Spleen (tissue), 11 donors: ENCODE measurements around the gene CCNI. TPM values are rescaled to one million over a fixed set of nuclear protein-coding genes. Genes with fewer than 3 reads are reported as not detected.

Experiments used
- DNase-seq: peaks from one replicate; pipeline ENCODE4 v3.0.0-alpha.2; 2020
- H3K27ac ChIP-seq, 8 donors: fragments of 200-600 bp; sonication (generic) in 7 of 8; 1 replicate in 4 of 8; 2 replicates in 4 of 8; pipeline versions ENCODE4 v1.5.0 to v1.8.0; 2016 to 2021; ENCODE audit warnings: inconsistent platforms in 4 of 8, mild to moderate bottlenecking in 4 of 8, moderate library complexity in 1 of 8
- H3K27me3 ChIP-seq, 7 donors: fragments of 200-600 bp; sonication (generic) in 6 of 7; replicated peaks in 1 of 7; 1 replicate in 4 of 7; 2 replicates in 3 of 7; pipeline versions ENCODE4 v1.5.0 to v1.8.0; 2016 to 2021; ENCODE audit warnings: inconsistent platforms in 3 of 7, mild to moderate bottlenecking in 1 of 7
- H3K36me3 ChIP-seq, 6 donors: fragments of 200-600 bp; sonication (generic) in 5 of 6; 1 replicate in 4 of 6; 2 replicates in 2 of 6; pipeline versions ENCODE4 v1.5.0 to v1.8.0; 2016 to 2021; ENCODE audit warnings: inconsistent platforms in 2 of 6
- H3K4me1 ChIP-seq, 6 donors: fragments of 200-600 bp; sonication (generic) in 5 of 6; 1 replicate in 3 of 6; 2 replicates in 3 of 6; pipeline versions ENCODE4 v1.5.0 to v1.8.0; 2016 to 2021; ENCODE audit warnings: inconsistent platforms in 3 of 6
- H3K4me3 ChIP-seq, 8 donors: fragments of 200-600 bp; sonication (generic) in 7 of 8; 1 replicate in 4 of 8; 2 replicates in 4 of 8; pipeline versions ENCODE4 v1.5.0 to v1.8.0; 2016 to 2021; ENCODE audit warnings: inconsistent platforms in 4 of 8, mild to moderate bottlenecking in 4 of 8, moderate library complexity in 2 of 8
- H3K9me3 ChIP-seq, 8 donors: fragments of 200-600 bp; sonication (generic) in 7 of 8; 1 replicate in 4 of 8; 2 replicates in 4 of 8; pipeline versions ENCODE4 v1.5.0 to v1.8.0; 2016 to 2021; ENCODE audit warnings: inconsistent platforms in 4 of 8
- CTCF ChIP-seq, 11 experiments: fragments of 200-600 bp in 7 of 11; fragments of 450-650 bp in 4 of 11; sonication (generic) in 4 of 11; IDR thresholded peaks in 8 of 11; conservative IDR thresholded peaks in 3 of 11; 1 replicate in 7 of 11; 2 replicates in 4 of 11; pipeline versions ENCODE4 v1.4.0 to v1.8.0; 2016 to 2021; ENCODE audit warnings: antibody characterized with exemption in 11 of 11, inconsistent platforms in 4 of 11, mild to moderate bottlenecking in 1 of 11
- POLR2A ChIP-seq, 3 donors: fragments of 450-650 bp; IDR thresholded peaks; one replicate each; pipeline ENCODE4 v1.5.1; 2017; ENCODE audit warnings: antibody characterized with exemption in 3 of 3, mild to moderate bottlenecking in 1 of 3
- POLR2AphosphoS5 ChIP-seq, 3 donors: sonication (generic); formaldehyde crosslinking; IDR thresholded peaks; one replicate each; pipeline ENCODE4 v1.5.1; 2017; ENCODE audit warnings: antibody characterized with exemption in 3 of 3
- WGBS, 5 donors: extraction: QIAGEN DNeasy Blood & Tissue Kit in 3 of 5; methylation state at CpG; one replicate each; pipeline versions ENCODE4 v1.1.5 to v1.1.7; 2013 to 2018; 5-methylcytosine and 5-hydroxymethylcytosine counted together
- intact Hi-C: fragments of 100-400 bp; cut with DNase I; formaldehyde crosslinking; loops from one replicate; pipeline ENCODE4 v1.15.0; 2023; ENCODE audit warnings: low total_unique reads
- polyA plus RNA-seq, 3 donors: library from polyadenylated mRNA; stranded (reverse); fragments of 200-250 nt; gene quantifications; one replicate each; pipeline ENCODE4 v1.2.1, GENCODE V29; 2013
- total RNA-seq, 7 donors: library from RNA; depleted of rRNA in 3 of 7; stranded (reverse); fragments of >200 nt in 3 of 7; fragmentation: NEBNext Ultra II Directional in 4 of 7; extraction: Animal tissue kit (Norgen Biotek cat#: 25700) in 4 of 7; gene quantifications; one replicate each; pipeline versions ENCODE4 v1.1.0 to v1.2.1, GENCODE V29; 2016 to 2021
- donor health status: healthy with polysubstance abuse.
- donor health status: DM: no; HTN: no; CAD: no; lungs with moderate emphysema.
- donor health status: DM: no; HTN: no; CAD: no.
- donor health status: Bipolar disorder and iron deficiency.
- donor health status: healthy.
- donor health status: DM: no; HTN: no; CAD: no.
- donor health status: DM: yes; HTN: yes; CAD: no.

CCNI gene
- total and polyA plus RNA-seq, 10 donors, result 88.8 to 312 (median 255) TPM

DNA sequence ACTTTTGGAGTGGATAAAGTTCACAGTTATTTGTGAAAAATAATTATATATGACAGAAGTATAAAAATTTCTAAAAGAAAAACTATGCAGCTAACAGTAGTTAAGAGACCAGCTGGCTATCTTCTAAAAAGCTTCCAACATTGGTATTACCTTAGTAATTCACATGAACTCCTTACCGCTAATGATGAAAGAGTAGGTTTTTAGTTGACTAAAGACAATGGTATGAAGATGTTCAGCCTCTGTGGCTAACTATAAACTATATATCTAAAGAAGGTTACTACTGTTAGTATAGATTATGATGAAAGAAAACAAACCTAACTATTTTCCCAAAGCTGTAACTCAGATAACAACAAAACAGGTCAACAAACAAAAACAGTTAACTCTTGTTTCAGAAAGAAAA, 10.4 kb downstream of the CCNI start:
- DNase-seq, result no peak
- TF ChIP-seq CTCF (IDR thresholded peaks at IDR 0.05 in 8 of 11, conservative IDR thresholded peaks at IDR 0.05 in 3 of 11), result no peak
- TF ChIP-seq POLR2A (IDR thresholded peaks at IDR 0.05), result no peak
- TF ChIP-seq POLR2AphosphoS5 (IDR thresholded peaks at IDR 0.05), result no peak
- Histone ChIP-seq H3K4me1 (peaks cover 10 to 72% (median 29%) of the 10 kb centered on the region in 6 donors), H3K36me3 (peaks cover 10 to 78% (median 53%) of the 10 kb centered on the region in 6 donors), H3K9me3 (no peaks in the 10 kb centered on the region), H3K4me3 (no peak overlapping the region), H3K27me3 (no peaks in the 10 kb centered on the region), H3K27ac (no peak overlapping the region)
- 93 to 98% (median 96%) methylated on average over 1 of the region's 1 CpG for WGBS, 5 donors
- intact Hi-C loops, result no loop called here

DNA sequence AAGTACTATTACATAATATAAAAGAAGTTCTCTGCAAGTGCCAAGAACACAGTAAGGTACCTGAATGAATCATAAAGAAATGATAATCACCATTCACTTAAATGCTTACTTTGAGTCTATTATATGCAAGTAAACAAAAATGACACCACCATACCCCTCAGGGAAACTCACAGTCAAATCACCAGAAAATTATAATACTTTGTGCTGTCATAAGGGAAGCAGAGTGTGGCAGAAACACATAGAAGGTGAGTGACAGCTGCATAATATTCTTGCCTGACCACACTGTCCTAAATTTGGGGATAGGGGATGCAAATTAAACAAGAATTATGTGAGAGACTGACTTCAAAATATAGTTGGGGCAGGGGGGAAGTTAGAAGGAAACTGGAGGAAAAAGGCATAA, 12.9 kb downstream of the CCNI start:
- no peaks in the 10 kb centered on the region for H3K9me3 ChIP-seq
- no peak overlapping the region for H3K4me3 ChIP-seq
- H3K27ac ChIP-seq, result no peak overlapping the region
- peaks cover 0 to 55% (median 9%) of the 10 kb centered on the region in 6 donors for H3K4me1 ChIP-seq
- TF ChIP-seq POLR2AphosphoS5 (IDR thresholded peaks at IDR 0.05), result no peak
- no peak for TF ChIP-seq CTCF (IDR thresholded peaks at IDR 0.05 in 8 of 11, conservative IDR thresholded peaks at IDR 0.05 in 3 of 11)
- TF ChIP-seq POLR2A (IDR thresholded peaks at IDR 0.05), result no peak
- intact Hi-C loops, result no loop called here
- no peak for DNase-seq
- H3K27me3 ChIP-seq, result no peaks in the 10 kb centered on the region
- peaks cover 13 to 100% (median 68%) of the 10 kb centered on the region in 6 donors for H3K36me3 ChIP-seq

DNA sequence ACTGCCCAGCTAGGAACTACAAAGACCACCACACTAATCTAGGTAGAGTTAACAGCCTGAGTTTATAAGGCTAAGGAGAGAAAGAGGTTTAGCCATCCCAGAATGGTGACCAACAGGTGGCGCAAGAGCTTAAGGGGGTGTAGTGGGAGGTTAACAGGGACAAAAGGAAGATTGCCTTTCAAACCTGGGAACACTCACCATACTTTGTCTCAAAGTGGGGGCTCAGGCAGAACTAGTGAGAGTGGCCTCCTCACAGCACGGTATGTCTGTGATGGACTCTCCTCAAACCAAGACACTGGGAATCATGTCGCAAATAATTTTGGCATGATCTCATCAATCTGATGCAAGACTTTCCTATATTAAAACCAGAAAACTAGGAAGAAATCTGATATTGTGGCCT, 23.4 kb downstream of the CCNI start:
- Histone ChIP-seq H3K9me3 (no peaks in the 10 kb centered on the region), H3K36me3 (peaks cover 3 to 100% (median 79%) of the 10 kb centered on the region in 6 donors), H3K27me3 (no peaks in the 10 kb centered on the region), H3K4me1 (peaks cover 0 to 3% (median 0%) of the 10 kb centered on the region in 6 donors), H3K4me3 (no peak overlapping the region), H3K27ac (no peak overlapping the region)
- intact Hi-C loops, result no loop called here
- TF ChIP-seq CTCF (IDR thresholded peaks at IDR 0.05 in 8 of 11, conservative IDR thresholded peaks at IDR 0.05 in 3 of 11) (peak in 10 of 11 experiments; percentile 13 to 59 (median 53)), POLR2A (IDR thresholded peaks at IDR 0.05) (no peak), POLR2AphosphoS5 (IDR thresholded peaks at IDR 0.05) (peak in 1 of 3 donors; percentile 12)
- DNase-seq, result no peak
- WGBS, 5 donors, result 75 to 96% (median 85%) methylated on average over 3 of the region's 3 CpGs

DNA sequence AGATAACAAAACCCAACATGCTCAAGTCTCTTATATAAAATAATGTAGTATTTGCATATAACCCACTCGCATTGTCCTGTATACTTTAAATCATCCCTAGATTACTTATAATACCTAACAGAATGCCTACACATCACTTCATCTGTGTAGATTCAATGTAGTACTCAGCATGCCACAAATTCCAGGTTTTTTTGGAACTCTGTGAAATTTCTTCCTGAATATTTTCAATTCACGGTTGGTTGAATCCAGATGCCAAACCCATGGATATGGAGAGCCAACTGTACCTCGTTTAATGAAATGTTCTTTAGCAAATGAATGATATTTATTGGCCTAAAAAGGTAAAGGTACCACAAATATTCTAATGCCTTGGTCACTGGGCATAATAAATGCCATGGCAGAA, 24.8 kb downstream of the CCNI start:
- intact Hi-C loops, result no loop called here
- peaks cover 0 to 3% (median 0%) of the 10 kb centered on the region in 6 donors for H3K4me1 ChIP-seq
- H3K36me3 ChIP-seq, result peaks cover 3 to 100% (median 74%) of the 10 kb centered on the region in 6 donors
- no peaks in the 10 kb centered on the region for H3K9me3 ChIP-seq
- H3K27me3 ChIP-seq, result no peaks in the 10 kb centered on the region
- DNase-seq, result no peak
- no peak overlapping the region for H3K27ac ChIP-seq
- 89 to 95% (median 92%) methylated on average over 3 of the region's 3 CpGs for WGBS, 5 donors
- H3K4me3 ChIP-seq, result no peak overlapping the region
- TF ChIP-seq CTCF (IDR thresholded peaks at IDR 0.05 in 8 of 11, conservative IDR thresholded peaks at IDR 0.05 in 3 of 11), result no peak
- no peak for TF ChIP-seq POLR2AphosphoS5 (IDR thresholded peaks at IDR 0.05)
- TF ChIP-seq POLR2A (IDR thresholded peaks at IDR 0.05), result no peak
